ENCODE data around the gene ADCY10.

Gene ADCY10

GRCh38 chr1:167790117-167790516 lies 123.8 kb downstream of the ADCY10 start:
- no peak for DNase-seq (ENCODE audit: extremely low read depth in 1 of 2, low read depth in 1 of 2)

- DNase-seq (ENCODE audit: extremely low read depth in 1 of 2, low read depth in 1 of 2): no peak
These were observed 124.4 kb downstream of the ADCY10 start for GRCh38 chr1:167789501-167789900.

- DNase-seq (ENCODE audit: extremely low read depth in 1 of 2, low read depth in 1 of 2): no peak
These were observed 127.4 kb downstream of the ADCY10 start for GRCh38 chr1:167786502-167786901.

- DNase-seq (ENCODE audit: extremely low read depth in 1 of 2, low read depth in 1 of 2): no peak
These were observed 128.9 kb downstream of the ADCY10 start for GRCh38 chr1:167784876-167785550.

- no peak for DNase-seq (ENCODE audit: extremely low read depth in 1 of 2, low read depth in 1 of 2)
These were observed 131.0 kb downstream of the ADCY10 start for GRCh38 chr1:167782946-167783345.

DNA sequence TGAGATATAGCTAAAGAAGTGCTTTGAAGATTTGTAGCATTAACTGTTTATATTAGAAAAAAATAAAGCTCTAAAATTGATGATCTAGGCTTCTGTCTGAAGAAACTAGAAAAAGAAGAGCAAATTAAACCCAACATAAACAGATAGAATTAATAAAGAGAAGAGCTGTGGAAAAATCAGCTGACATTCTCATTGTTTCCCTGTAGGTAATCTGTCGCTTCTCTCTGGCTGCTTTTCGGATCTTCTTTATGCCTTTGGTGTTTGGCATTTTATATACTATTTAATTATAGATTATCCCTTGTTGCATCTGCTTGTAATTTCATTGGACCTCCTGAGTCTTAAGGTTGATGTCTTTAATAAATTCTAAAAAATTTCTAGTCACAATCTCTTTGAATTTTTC lies 132.4 kb downstream of the ADCY10 start:
- no peak for DNase-seq (ENCODE audit: extremely low read depth in 1 of 2, low read depth in 1 of 2)

GRCh38 chr1:167777269-167777650 lies 136.7 kb downstream of the ADCY10 start:
- DNase-seq (ENCODE audit: extremely low read depth in 1 of 2, low read depth in 1 of 2): no peak

- DNase-seq (ENCODE audit: extremely low read depth in 1 of 2, low read depth in 1 of 2): no peak
These were observed 137.2 kb downstream of the ADCY10 start for GRCh38 chr1:167776616-167777268.

GRCh38 chr1:167776151-167776550 lies 137.8 kb downstream of the ADCY10 start:
- no peak for DNase-seq (ENCODE audit: extremely low read depth in 1 of 2, low read depth in 1 of 2)

DNA sequence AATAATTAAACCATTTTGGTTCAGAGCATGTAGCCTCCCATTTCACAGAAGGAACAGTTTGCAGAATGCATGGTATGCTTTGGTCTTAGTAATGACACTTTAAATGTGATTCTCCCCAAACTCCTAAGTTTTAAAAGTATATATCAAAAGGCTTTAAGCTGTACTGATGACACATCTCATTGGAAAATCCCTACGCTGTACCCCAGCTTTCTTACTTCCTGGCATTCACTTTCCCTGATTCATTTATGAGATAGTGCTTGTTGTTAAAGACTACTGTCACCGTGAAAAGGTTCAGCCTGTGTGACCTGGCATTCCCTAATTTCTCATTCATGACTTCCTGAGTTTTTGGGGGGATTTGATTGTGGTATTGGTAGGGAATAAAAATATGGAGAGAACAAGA lies 138.8 kb downstream of the ADCY10 start:
- DNase-seq (ENCODE audit: extremely low read depth in 1 of 2, low read depth in 1 of 2): no peak

DNA sequence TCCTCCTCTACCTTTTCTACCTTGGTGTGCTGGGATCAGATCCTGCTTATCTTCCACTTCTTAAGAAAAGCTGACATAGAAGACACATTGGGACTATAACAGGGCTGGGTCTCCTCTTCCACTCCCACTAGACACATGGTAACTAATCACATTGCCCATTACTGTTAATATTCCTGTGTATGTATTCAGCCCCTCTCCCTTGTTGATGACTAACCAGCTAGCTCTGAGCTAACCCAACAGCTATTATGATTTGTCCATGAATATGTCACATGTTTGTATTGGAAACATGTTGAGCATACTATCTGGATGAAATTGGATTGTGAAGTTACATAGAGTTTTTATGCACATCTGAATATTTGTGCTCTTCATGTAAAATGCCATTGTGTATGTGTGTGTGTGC lies 139.2 kb downstream of the ADCY10 start:
- no peak for DNase-seq (ENCODE audit: extremely low read depth in 1 of 2, low read depth in 1 of 2)

DNA sequence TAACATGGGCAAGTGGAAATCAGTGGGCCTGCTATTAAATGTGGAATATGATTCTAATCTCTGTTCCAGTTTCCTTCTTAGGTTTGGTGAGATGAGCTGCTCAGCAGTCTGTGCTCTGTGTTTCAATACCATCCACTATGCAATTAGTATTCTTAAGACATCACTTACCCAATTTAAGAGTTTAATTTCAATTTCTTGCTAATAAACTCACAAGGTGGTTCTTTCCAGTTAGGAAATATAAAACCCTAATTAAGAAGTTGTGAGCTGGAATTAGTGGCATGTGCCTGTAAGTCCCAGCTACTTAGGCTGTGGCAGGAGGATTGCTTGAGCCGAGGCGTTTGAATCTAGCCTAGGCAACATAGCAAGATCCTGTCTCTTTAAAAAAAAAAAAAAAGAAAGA lies 140.4 kb downstream of the ADCY10 start:
- no peak for DNase-seq (ENCODE audit: extremely low read depth in 1 of 2, low read depth in 1 of 2)

GRCh38 chr1:167772436-167772835 lies 141.5 kb downstream of the ADCY10 start:
- DNase-seq (ENCODE audit: extremely low read depth in 1 of 2, low read depth in 1 of 2): no peak

DNA sequence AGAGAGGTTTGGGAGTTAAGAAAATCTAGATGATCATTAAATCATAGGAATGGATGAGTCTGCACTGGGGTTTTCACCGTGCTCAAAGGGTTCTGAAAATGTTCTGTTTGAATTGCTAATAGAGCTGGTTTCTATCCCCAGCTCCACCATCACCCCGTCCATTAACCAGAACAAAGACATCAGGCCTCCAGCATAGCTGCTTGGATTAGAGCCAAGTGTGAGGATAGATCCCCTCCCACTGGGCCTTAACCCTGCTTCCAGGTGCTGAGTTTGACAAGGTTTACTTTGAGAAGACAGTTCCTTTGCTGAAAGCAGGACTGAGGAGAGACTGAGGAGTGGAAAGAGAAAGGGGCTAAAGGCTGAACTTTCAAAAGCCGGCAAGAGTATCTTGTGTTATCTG lies 143.8 kb downstream of the ADCY10 start:
- DNase-seq (ENCODE audit: extremely low read depth in 1 of 2, low read depth in 1 of 2): no peak

DNA sequence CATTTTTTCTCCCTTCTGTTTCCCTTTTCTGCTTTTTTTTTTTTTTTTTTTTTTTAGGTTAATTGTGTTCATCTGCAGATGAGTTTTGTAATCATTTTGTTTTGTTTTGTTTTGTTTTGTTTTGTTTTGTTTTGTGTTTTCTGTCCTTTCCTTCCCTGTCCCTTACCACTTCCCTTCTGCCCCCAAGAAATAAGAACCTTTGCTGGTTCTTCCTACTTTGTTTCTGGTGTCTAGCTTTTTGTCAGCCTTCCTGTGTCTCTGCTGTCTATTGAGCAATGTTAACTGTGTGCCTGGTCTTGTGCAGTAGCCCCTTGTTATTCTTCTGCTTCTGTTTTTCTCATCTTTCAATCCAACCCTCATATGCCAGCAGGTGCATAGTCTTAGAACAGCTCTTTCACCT lies 146.2 kb downstream of the ADCY10 start:
- no peak for DNase-seq (ENCODE audit: extremely low read depth in 1 of 2, low read depth in 1 of 2)

GRCh38 chr1:167766538-167766937 lies 147.4 kb downstream of the ADCY10 start:
- no peak for DNase-seq (ENCODE audit: extremely low read depth in 1 of 2, low read depth in 1 of 2)

- DNase-seq (ENCODE audit: extremely low read depth in 1 of 2, low read depth in 1 of 2): no peak
These were observed 148.4 kb downstream of the ADCY10 start for GRCh38 chr1:167765496-167765895.

DNA sequence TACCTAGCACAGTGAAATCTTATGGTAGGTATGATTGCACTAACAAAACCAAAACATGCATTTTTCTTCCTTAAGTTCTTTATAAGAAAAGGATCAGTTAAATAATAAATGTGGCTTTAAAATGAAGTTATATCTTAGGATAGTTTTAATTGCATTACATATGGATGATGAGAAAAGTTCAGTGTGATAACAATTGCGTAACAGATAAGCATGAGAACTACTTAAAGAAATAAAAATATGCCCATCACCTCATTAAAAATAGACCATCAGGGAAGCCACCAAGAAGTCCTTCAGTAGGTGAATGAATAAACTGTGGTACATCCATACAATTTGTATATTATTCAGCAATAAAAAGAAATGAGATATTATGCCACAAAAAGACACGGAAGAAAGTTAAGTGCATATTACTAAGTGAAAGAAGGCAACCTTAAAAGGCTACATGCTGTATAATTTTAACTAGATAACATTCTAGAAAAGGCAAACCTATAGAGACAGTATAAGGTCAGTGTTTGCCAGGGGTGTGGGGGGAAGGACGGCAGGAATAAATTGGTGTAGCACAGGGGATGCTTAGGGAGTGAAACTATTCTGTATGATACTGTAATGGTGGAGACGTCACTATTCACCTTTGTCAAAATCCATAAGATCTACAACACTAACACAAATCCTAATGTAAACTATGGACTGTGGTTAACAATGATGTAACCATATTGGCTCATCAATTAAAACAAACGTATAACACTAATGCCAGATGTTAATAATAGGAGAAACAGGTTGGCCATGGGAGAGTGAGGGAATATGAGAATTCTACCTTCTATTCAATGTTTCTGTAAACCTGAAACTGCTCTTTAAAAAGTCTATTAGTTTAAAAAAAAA lies 149.2 kb downstream of the ADCY10 start:
- DNase-seq (ENCODE audit: extremely low read depth in 1 of 2, low read depth in 1 of 2): no peak

GRCh38 chr1:167763525-167764220 lies 150.3 kb downstream of the ADCY10 start:
- DNase-seq (ENCODE audit: extremely low read depth in 1 of 2, low read depth in 1 of 2): no peak

DNA sequence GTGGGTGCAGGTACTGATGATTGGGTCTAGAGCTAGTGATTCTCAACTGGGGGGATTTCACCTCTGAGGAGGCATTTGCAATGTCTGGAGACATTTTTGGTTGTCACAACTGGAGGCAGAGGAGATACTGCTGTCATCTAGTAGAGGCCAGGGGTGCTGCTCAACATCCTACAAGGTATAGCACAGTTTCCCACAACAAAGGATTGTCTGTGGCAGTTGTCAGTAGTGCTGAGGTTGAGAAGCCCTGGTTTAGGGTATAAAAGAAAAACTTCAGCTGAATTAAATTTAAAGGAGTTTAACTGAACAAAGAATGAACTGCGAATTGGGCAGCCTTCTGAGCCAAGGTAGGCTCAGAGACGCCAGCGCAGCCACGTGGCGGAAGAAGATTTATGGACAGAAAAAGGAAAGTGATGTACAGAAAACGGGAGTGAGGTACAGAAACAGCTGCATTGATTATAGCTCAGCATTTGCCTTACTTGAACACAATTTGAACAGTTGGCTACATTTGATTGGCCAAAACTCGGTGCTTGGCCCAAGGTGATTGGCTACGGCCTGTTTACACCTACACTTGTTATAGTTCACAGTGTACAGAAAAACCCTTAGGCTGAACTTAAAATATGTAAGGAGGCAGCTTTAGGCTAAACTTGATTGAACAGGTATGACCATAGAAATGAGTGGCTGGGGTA lies 151.7 kb downstream of the ADCY10 start:
- DNase-seq (ENCODE audit: extremely low read depth in 1 of 2, low read depth in 1 of 2): no peak

DNA sequence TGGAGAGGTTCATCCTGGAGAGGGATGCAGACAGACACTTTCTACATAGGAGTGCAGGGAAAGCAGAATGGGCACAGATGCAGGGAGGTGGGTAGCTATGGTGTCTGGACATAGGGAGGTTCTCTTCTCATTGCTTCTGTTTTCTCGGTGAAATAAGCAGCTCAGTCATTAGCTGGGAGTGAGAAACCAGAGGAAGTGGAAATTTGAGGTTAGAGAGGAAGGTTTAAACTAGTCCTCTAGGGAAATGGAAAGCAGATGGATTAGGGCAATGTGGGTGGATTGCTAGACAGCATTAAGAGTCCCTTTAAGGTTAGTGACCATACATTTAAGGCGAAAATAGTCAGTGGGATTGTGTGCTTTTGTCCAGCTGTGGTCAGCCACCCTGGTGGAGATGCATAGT lies 152.5 kb downstream of the ADCY10 start:
- DNase-seq (ENCODE audit: extremely low read depth in 1 of 2, low read depth in 1 of 2): no peak

Data from stimulated activated CD8-positive, alpha-beta memory T cell treated with anti-CD3 and anti-CD28 coated beads, Interleukin-7, amount 100 ng/mL, for 48 hours (primary cell).